ENCODE data around the gene STK24.

The STK24 gene

DNA sequence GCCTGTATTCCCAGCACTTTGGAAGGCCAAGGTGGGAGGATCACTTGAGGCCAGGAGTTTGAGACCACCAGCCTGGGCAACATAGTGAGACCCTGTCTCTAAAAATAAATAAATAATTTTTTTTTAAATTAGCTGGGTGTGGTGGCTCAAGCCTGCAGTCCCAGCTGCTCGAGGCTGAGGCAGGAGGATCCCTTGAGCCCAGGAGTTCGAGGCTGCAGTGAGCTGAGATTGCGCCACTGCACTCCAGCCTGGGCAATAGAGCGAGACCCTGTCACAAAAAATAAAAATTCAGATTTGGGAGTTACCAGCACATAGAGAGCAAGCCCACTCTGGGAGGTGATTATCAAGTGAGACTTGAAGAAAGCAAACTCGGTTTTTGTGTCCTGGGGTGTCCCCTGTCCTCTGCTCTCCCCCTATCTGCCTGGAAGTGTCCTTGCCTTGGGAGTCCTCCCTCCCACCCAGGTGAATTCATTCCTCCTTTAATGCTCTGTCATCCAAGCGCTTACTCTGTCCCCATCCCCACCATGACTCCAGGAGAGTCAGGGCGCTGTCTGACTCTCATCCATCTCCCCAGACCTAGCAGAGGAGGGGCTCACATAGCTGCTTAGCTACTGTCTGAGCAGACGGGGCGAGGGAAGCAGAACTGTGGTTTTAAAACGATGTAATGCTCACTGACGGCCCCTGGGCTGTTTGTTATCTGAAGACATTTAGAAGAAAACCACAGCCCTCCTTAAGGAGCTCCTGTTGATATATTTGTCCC lies 146.8 kb downstream of the STK24 start:
- H3K27ac ChIP-seq, result no peak overlapping the region
- TF ChIP-seq, protein P1, sequence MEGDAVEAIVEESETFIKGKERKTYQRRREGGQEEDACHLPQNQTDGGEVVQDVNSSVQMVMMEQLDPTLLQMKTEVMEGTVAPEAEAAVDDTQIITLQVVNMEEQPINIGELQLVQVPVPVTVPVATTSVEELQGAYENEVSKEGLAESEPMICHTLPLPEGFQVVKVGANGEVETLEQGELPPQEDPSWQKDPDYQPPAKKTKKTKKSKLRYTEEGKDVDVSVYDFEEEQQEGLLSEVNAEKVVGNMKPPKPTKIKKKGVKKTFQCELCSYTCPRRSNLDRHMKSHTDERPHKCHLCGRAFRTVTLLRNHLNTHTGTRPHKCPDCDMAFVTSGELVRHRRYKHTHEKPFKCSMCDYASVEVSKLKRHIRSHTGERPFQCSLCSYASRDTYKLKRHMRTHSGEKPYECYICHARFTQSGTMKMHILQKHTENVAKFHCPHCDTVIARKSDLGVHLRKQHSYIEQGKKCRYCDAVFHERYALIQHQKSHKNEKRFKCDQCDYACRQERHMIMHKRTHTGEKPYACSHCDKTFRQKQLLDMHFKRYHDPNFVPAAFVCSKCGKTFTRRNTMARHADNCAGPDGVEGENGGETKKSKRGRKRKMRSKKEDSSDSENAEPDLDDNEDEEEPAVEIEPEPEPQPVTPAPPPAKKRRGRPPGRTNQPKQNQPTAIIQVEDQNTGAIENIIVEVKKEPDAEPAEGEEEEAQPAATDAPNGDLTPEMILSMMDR (IDR thresholded peaks at IDR 0.05), result no peak
- no peak for TF ChIP-seq ZFX (IDR thresholded peaks at IDR 0.05; ENCODE audit: borderline replicate concordance)

DNA sequence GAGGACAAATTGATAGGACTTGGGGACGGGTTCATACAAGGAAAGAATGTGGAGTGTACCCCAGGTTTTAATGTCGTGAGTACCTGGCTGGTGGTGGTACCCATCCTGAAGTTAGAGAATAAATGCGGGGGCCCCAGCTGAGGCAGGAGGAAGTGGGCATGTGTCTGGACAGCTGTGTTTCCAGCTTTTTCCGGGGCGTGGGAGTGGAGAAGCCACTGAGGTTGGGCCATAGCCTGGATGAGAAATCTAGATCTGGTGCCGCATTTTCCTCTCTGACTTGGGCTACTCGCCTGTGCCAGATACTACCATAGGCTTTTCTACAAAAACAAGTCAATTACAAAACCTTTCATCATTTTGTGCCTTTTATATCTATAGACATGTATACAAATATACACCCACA lies 147.4 kb downstream of the STK24 start:
- H3K27ac ChIP-seq, result no peak overlapping the region
- TF ChIP-seq, protein P1 (IDR thresholded peaks at IDR 0.05), result no peak
- TF ChIP-seq ZFX (IDR thresholded peaks at IDR 0.05; ENCODE audit: borderline replicate concordance), result no peak

DNA sequence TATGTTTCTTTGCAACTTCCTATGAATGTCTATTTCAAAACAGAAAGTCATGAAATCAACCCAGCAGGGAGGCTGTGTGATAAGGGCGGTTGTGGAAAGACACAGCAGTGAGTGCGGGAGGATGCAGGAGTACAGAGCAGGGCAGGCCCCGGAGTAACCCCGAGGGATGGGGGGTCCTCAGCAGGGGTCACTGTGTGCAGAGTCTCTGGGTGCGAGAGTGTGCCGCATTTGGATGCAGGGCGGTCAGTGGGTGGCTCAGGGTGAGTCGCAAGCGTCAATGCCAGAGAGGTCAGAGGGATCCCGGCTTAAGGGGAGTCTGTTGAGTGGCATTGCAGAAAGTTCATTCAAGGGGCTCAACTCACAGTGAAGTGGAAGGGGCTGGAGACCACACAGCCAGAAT lies 147.8 kb downstream of the STK24 start:
- no peak overlapping the region for H3K27ac ChIP-seq
- no peak for TF ChIP-seq ZFX (IDR thresholded peaks at IDR 0.05; ENCODE audit: borderline replicate concordance)
- TF ChIP-seq, protein P1 (IDR thresholded peaks at IDR 0.05), result no peak

DNA sequence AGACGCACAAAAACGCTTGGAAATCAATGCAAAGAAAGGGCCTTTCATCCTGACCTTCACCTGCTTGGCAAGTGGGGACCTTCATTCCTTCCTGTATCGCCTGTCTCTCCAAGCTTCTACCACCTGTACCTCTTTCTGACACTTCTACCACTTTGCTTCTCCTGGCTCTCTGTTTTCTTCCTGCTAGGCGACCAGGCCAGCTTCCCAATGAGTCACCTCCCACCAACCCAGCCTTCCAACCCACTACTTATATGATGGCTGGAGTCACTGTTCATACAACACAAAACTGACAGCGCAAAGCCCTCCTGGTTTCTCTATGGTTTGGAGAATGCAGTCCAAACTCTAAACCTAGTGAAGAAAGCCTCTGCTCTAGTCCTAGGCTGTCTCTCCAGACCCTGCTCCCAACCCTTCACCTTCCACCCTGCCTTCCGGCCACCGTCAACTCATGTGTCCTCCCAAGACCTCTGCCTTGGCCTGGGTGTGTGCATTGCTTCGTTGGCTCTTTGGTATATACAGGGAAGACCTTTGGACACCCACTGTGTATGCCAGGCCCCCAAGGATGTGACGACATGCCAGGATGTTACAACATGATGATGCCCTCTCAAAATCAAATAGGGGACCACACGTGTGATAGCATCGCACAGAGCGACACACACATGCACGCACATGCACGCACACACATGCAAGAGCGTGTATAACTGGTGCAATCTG lies 148.5 kb downstream of the STK24 start:
- no peak for TF ChIP-seq ZFX (IDR thresholded peaks at IDR 0.05; ENCODE audit: borderline replicate concordance)
- TF ChIP-seq, protein P1 (IDR thresholded peaks at IDR 0.05), result no peak
- H3K27ac ChIP-seq, result no peak overlapping the region

DNA sequence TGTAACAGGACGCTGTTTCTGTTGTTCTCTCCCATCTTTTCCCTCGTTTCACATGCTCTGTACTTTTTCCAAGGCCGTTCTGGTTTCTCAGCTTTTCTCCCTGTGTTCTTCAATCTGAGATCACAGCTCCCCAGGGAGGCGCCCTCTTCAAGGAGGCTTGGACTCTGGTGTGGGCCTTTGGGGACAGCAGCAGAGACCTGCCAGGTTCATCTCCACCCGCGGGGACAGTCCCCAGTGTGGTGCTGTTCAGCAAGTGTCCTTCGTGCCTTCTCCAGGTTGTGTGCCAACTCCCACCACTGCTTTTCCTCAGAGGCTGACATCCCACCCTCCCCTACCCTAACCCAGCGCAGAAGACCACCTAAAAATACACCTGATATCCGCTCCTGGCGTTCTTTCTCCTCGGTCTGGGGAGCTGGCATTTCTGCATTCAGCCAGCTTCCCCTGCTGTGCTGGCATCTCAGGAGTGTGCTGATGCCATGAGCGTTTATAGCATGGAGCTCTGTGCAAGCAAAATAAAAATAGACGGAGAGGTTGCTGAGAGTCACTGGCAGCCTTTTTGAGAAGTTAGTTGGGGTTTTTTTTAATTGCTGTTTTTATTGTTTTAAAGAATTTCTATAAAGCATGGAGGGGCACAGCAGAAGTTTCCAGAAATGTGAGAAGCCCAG lies 149.4 kb downstream of the STK24 start:
- H3K27ac ChIP-seq, result no peak overlapping the region
- TF ChIP-seq, protein P1 (IDR thresholded peaks at IDR 0.05), result no peak
- TF ChIP-seq ZFX (IDR thresholded peaks at IDR 0.05; ENCODE audit: borderline replicate concordance), result no peak

DNA sequence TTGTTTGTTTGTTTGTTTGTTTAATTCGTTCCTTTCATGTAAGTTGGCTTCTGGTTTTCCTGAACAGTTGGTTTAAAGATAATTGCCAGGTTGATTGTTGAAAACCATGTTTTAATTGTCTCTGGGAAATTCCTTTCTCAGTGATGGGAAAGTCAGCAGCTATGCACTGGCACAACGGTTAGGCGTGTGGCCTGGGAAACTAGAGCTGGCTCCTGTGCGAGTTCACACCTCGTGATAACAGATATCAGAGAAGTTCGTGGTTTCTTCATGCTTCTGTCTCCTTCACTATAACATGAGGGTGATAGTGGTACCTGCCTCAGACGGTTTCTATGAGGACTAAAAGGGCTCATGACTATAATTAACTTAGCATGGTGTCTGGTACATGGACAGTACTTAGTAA lies 153.5 kb downstream of the STK24 start:
- TF ChIP-seq, protein P1 (IDR thresholded peaks at IDR 0.05), result no peak
- TF ChIP-seq ZFX (IDR thresholded peaks at IDR 0.05; ENCODE audit: borderline replicate concordance), result no peak
- no peak overlapping the region for H3K27ac ChIP-seq
